OCI-LY7 (cell line): Measurements from ENCODE around the gene MEIS2. TPM values are rescaled to one million over a fixed set of nuclear protein-coding genes. Genes with fewer than 3 reads are reported as not detected.

Source experiments
- BruUV-seq: library from RNA; stranded (reverse); fragments of 400-500 nt; replicated peaks from 2 replicates; lab custom pipeline; 2021; lab: Mats Ljungman, UMichigan
- CTCF ChIA-PET: fragments of 300-600 bp; sonication (Branson Sonifier 250); formaldehyde crosslinking; loops from one replicate; lab custom pipeline; 2022; ENCODE audit warnings: antibody characterized with exemption; ENCODE audit not compliant: unreplicated experiment; lab: Charles Lee
- POLR2A ChIA-PET: fragments of 300-600 bp; sonication (Branson Sonifier 250); formaldehyde crosslinking; loops from one replicate; lab custom pipeline; 2022; ENCODE audit warnings: antibody characterized with exemption; lab: Charles Lee
- DNase-seq: peaks from one replicate; pipeline ENCODE4 v3.0.0-alpha.2; 2015; ENCODE audit warnings: low spot score
- H2AFZ ChIP-seq: fragments of 200-600 bp; sonication (generic), shearing (Covaris generic); 2 replicates; pipeline ENCODE4 v1.6.1; 2014; ENCODE audit warnings: mild to moderate bottlenecking, antibody characterized with exemption, low read length, moderate library complexity
- H3K27ac ChIP-seq: fragments of 200-600 bp; sonication (generic); 2 replicates; pipeline ENCODE4 v1.5.1; 2014; ENCODE audit warnings: mixed run types, low read depth, mild to moderate bottlenecking, moderate library complexity, low read length, inconsistent platforms; ENCODE audit not compliant: poor library complexity, severe bottlenecking
- H3K36me3 ChIP-seq: fragments of 200-600 bp; sonication (generic); 2 replicates; pipeline ENCODE4 v1.6.1; 2014; ENCODE audit warnings: mild to moderate bottlenecking, antibody characterized with exemption, low read length, moderate library complexity, mixed read lengths; ENCODE audit not compliant: insufficient read depth
- H3K4me1 ChIP-seq: fragments of 200-600 bp; sonication (generic); 2 replicates; pipeline ENCODE4 v1.5.1; 2014; ENCODE audit warnings: mild to moderate bottlenecking, low read length; ENCODE audit not compliant: insufficient read depth, poor library complexity, severe bottlenecking
- H3K4me2 ChIP-seq: fragments of 200-600 bp; sonication (generic); 2 replicates; pipeline ENCODE4 v1.6.1; 2014; ENCODE audit warnings: mild to moderate bottlenecking, low read length
- H3K4me3 ChIP-seq: fragments of 200-600 bp; sonication (generic); 2 replicates; pipeline ENCODE4 v1.5.1; 2014; ENCODE audit warnings: mild to moderate bottlenecking, low read depth, low read length; ENCODE audit not compliant: poor library complexity, severe bottlenecking
- H3K79me2 ChIP-seq: fragments of 200-600 bp; sonication (generic); 2 replicates; pipeline ENCODE4 v1.6.1; 2016; ENCODE audit warnings: low read depth, mild to moderate bottlenecking, low read length, moderate library complexity, mixed read lengths; ENCODE audit not compliant: insufficient read depth
- H3K9me2 ChIP-seq: fragments of 200-600 bp; sonication (generic); 2 replicates; pipeline ENCODE4 v1.6.1; 2016; ENCODE audit warnings: mild to moderate bottlenecking, low read length, mixed read lengths; ENCODE audit not compliant: insufficient read depth
- H3K9me3 ChIP-seq: fragments of 200-600 bp; sonication (generic); 2 replicates; pipeline ENCODE4 v1.6.1; 2014; ENCODE audit warnings: mild to moderate bottlenecking, mixed run types, low read length, mixed read lengths
- H4K20me1 ChIP-seq: fragments of 200-600 bp; sonication (generic); 2 replicates; pipeline ENCODE4 v1.6.1; 2014; ENCODE audit warnings: mild to moderate bottlenecking, antibody characterized with exemption, low read length, moderate library complexity, mixed read lengths; ENCODE audit not compliant: insufficient read depth
- CTCF ChIP-seq: fragments of 200-600 bp; sonication (generic); conservative IDR thresholded peaks from 2 replicates; pipeline ENCODE4 v1.5.1; 2014; ENCODE audit warnings: mild to moderate bottlenecking, antibody characterized with exemption, low read length, moderate library complexity, mixed read lengths
- EZH2phosphoT487 ChIP-seq: fragments of 200-600 bp; sonication (generic); IDR thresholded peaks from 2 replicates; pipeline ENCODE4 v1.6.1; 2018; ENCODE audit warnings: low read depth, borderline replicate concordance, mild to moderate bottlenecking, mixed run types, antibody characterized with exemption, low read length, moderate library complexity, mixed read lengths
- intact Hi-C: fragments of 100-400 bp; cut with micrococcal nuclease; formaldehyde crosslinking; loops from one replicate; pipeline ENCODE4 v1.10.0; 2022; ENCODE audit not compliant: unreplicated experiment
- total RNA-seq, 2 experiments: library from RNA; depleted of rRNA in 1 of 2; stranded (reverse); fragments of >200 nt in 1 of 2; shearing (Covaris generic) in 1 of 2; gene quantifications; 2 replicates each; pipeline ENCODE4 v1.2.3, GENCODE V29; 2014 to 2022

Gene MEIS2
- total RNA-seq, 2 experiments from 2014 or later: 31.0 to 35.8 TPM

- CTCF ChIA-PET: no interaction called here
These were observed 221.6 kb downstream of the MEIS2 start for GRCh38 chr15:36878684-36879262.

GRCh38 chr15:36877796-36878683, 222.3 kb downstream of the MEIS2 start:
- ChIA-PET POLR2A (interaction anchor here (0.5 kb wide), 1 partner anchor 392 kb away, joined by 4 read pairs; no protein-coding TSS in a partner anchor), CTCF (no interaction called here)
- H3K9me3 ChIP-seq: no peaks in the 10 kb centered on the region
- no peaks in the 10 kb centered on the region for H3K36me3 ChIP-seq
- H3K4me2 ChIP-seq: no peak overlapping the region
- H2AFZ ChIP-seq: no peak overlapping the region
- H3K4me1 ChIP-seq: no peaks in the 10 kb centered on the region
- no peak overlapping the region for H3K4me3 ChIP-seq
- intact Hi-C loops: no loop called here
- no peaks in the 10 kb centered on the region for H3K79me2 ChIP-seq
- BruUV-seq: no TSS peak
- H4K20me1 ChIP-seq: no peaks in the 10 kb centered on the region
- H3K27ac ChIP-seq: no peak overlapping the region
- no peaks in the 10 kb centered on the region for H3K9me2 ChIP-seq
- no peak for TF ChIP-seq EZH2phosphoT487
- TF ChIP-seq CTCF: no peak
- DNase-seq: no peak

More at GRCh38 chr15:36878684-36879262, 221.6 kb downstream of the MEIS2 start:
- no peak overlapping the region for H3K4me2 ChIP-seq
- no peaks in the 10 kb centered on the region for H3K9me3 ChIP-seq
- no peak for TF ChIP-seq EZH2phosphoT487
- intact Hi-C loops: no loop called here
- DNase-seq: no peak
- no TSS peak for BruUV-seq
- POLR2A ChIA-PET: no interaction called here
- no peaks in the 10 kb centered on the region for H3K36me3 ChIP-seq
- no peaks in the 10 kb centered on the region for H3K79me2 ChIP-seq
- H3K4me3 ChIP-seq: no peak overlapping the region
- no peaks in the 10 kb centered on the region for H4K20me1 ChIP-seq
- H2AFZ ChIP-seq: no peak overlapping the region
- no peaks in the 10 kb centered on the region for H3K4me1 ChIP-seq
- no peaks in the 10 kb centered on the region for H3K9me2 ChIP-seq
- H3K27ac ChIP-seq: no peak overlapping the region

GRCh38 chr15:36877294-36877693, 223.1 kb downstream of the MEIS2 start:
- Histone ChIP-seq H3K27ac (no peak overlapping the region), H3K9me2 (no peaks in the 10 kb centered on the region), H3K9me3 (no peaks in the 10 kb centered on the region), H3K4me2 (no peak overlapping the region), H3K79me2 (no peaks in the 10 kb centered on the region), H2AFZ (no peak overlapping the region), H3K4me3 (no peak overlapping the region), H4K20me1 (no peaks in the 10 kb centered on the region), H3K36me3 (no peaks in the 10 kb centered on the region), H3K4me1 (no peaks in the 10 kb centered on the region)
- TF ChIP-seq EZH2phosphoT487: no peak
- no peak for TF ChIP-seq CTCF
- intact Hi-C loops: no loop called here
- CTCF ChIA-PET: no interaction called here
- POLR2A ChIA-PET: interaction anchor here (0.7 kb wide), 2 partner anchors 154 to 202 kb away, joined by 3 to 5 read pairs; no protein-coding TSS in a partner anchor
- no peak for DNase-seq
- no TSS peak for BruUV-seq
